GM21825 (cell line): Measurements from ENCODE around the gene CASP2.
"Not testable (repeated sequence)": the region's sequence is repeated elsewhere in the genome, so short reads cannot be mapped to it uniquely, and the experiment has no call there.

Experiments
- ATAC-seq: cut with Tn5 transposase; IDR thresholded peaks from one replicate; pipeline ENCODE4 v1.9.1; 2021; ENCODE audit warnings: mild to moderate bottlenecking, moderate library complexity; ENCODE audit not compliant: unreplicated experiment

Gene CASP2

GRCh38 chr7:143263266-143264195, 24.6 kb upstream of the CASP2 start, which contains the start of gene GSTK1:
Gene GSTK1, plus strand, starts transcription at chr7:143263441. Its CDS starts 73 bp downstream, at chr7:143263514.
- peak; percentile 97 for ATAC-seq

- ATAC-seq, result not testable (repeated sequence)
These were observed 24.0 kb upstream of the CASP2 start for GRCh38 chr7:143264196-143264568.

DNA sequence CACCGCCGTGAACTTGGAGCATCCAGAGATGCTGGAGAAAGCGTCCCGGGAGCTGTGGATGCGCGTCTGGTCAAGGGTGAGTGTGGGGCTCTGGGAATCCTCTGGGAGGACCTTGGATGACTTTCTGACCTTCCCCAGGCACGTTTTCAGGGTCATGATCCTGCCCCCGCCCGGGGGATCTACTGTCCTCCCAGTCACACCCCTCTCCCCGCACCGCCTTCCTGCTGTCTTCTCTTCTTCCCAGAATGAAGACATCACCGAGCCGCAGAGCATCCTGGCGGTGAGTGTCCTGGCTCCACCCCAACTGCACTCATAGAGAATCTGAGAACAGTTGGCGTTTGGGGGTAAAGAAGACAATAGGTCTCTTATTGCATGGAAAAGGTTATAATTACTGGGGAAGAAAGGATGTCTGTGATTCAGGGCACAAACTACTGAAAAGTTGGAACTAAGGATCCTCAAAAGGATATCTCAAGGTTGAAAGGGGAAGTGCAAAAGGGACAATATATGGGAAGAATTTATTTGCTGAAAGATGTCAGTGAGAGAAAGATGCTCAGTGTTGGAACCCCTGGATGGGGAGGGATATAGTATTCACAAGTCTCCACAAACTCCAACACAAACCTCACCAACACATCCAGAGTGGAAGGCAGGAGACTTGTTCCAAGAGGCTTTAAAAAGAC, 23.0 kb upstream of the CASP2 start:
- no peak for ATAC-seq

- no peak for ATAC-seq
These were observed 18.9 kb upstream of the CASP2 start for GRCh38 chr7:143269251-143269650.

DNA sequence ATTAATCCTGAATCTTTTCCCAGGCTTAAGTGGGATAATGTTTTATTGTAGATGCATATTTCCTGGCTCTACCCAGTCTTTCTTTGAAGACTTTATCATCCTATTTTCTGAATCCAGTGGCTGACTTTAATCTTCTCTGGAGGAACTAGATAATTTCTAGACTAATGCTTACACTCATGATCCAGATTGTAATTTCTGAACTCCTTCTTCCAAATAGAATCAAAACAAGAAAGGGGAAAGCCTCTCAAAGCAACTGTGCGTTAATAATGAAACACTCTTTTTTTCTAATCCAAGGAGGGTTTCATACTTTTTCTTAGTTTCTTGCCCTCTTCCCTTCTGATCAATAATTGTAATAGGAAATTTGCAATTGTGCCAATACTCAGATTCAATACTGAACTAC, 16.9 kb upstream of the CASP2 start:
- ATAC-seq, result no peak

DNA sequence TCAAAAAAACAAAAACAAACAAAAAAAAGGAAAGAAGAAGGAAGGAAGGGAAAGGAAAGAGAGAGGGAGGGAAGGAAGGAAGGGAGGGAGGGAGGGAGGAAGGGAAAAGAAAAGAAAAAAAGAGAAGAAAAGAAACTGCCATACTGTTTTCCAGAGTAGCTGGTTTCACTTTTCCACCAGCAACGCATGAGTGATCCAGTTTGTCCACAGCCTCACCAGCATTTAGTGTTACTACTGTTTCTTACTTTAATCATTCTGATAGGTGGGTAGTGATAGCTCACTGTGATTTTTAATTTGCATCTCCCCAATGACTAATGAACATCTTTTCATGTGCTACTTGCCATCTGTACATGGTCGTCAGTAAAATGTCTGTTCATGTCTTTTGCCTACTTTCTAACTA, 15.3 kb upstream of the CASP2 start:
- ATAC-seq, result no peak

DNA sequence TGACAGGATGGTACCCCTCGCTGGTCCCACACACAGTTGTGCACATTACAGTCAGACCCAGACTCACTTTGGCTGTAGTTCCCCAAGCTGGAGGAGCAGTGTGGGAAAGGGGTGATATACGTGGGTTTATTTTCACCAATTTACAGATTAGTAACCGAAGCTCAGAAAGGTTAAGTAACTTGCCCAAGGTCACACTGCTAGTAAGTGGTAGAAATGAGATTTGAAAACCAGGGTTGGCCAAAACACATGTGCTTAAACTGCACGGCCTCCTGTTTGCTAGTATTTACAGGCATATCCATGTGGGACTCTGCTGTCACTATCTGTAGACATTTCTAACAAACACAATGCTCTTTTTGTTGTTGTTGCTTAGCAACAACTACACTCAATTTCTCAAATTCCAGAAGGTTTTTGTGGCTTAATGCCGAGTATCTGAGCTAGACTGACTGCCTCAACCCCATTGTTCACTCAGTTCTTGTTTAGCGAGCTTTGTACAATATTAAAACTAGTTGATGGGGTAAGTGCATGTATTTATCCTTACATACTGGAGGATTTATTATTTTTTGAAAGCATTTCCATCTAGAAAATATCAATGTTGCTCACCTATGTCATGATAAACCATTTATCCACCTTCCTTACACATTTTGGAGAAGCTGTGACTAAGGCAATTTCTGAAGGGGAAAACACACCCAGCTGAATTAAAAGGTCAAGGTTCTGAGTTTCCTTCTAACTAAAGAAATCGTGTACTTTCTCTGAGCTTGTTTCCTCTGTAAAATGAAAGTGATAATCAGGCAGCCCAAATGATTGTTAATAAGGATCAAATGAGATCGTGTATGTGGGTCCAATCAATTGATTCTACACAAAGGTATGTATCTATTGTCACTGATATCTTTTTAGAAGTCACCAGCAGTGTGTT, 8.7 kb upstream of the CASP2 start:
- no peak for ATAC-seq

GRCh38 chr7:143280160-143280559, 8.0 kb upstream of the CASP2 start:
- no peak for ATAC-seq

DNA sequence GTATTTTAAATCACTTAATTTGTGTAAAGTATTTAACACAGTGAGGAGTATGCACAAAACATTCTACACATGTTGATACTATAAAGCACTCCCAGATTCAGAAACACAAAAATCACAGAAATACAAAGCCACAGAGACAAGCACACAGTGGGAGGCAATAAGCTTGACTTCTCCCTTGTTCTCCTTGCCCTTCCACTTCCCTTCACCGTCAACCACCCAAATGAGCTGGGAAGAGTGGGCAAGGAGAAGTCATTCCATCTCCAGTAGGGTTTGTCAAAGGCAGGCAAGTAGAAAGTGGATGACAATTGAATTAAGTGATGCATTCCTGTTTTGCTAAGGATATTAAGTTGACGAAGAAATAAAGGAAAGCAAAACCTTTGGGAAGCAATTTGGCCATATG, 7.6 kb upstream of the CASP2 start:
- ATAC-seq, result no peak

- no peak for ATAC-seq
These were observed 6.6 kb upstream of the CASP2 start for GRCh38 chr7:143281529-143281928.

DNA sequence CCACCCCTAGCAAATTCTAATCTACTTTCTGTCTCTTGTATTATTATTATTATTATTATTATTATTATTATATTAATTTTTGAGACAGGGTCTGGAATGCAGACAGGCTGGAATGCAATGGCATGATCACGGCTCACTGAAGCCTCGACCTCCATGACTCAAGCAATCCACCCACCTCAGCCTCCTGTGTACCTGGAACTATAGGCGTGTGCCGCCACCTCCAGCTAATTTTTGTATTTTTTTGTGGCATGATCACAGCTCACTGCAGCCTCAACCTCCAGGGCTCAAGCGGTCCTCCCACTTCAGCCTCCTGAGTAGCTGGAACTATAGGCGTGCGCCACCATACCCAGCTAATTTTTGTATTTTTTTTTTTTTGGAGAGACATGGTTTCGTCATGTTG, 6.0 kb upstream of the CASP2 start:
- ATAC-seq, result no peak

- ATAC-seq, result no peak
These were observed 4.8 kb upstream of the CASP2 start for GRCh38 chr7:143283381-143283780.

GRCh38 chr7:143284591-143285469, 3.3 kb upstream of the CASP2 start, which contains the start of gene TMEM139:
Gene TMEM139, plus strand, starts transcription at chr7:143284958. Its CDS starts 1,000 bp downstream, at chr7:143285958.
- no peak for ATAC-seq

DNA sequence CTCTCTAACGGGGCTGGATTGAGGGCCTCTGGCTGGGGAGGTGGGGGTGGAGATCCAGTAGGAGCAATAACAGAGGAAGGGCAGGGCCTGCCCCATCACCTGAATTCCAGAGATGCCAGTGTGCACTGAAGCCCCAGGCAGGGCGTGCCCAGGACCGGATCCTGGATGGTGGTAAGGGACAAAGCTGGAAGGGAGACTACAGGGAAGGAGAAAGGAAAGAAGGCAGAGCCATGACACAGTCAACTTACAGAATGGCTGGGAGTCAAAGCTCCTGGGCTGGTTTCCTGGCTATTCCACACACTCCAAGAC, 2.7 kb upstream of the CASP2 start:
- ATAC-seq, result no peak

DNA sequence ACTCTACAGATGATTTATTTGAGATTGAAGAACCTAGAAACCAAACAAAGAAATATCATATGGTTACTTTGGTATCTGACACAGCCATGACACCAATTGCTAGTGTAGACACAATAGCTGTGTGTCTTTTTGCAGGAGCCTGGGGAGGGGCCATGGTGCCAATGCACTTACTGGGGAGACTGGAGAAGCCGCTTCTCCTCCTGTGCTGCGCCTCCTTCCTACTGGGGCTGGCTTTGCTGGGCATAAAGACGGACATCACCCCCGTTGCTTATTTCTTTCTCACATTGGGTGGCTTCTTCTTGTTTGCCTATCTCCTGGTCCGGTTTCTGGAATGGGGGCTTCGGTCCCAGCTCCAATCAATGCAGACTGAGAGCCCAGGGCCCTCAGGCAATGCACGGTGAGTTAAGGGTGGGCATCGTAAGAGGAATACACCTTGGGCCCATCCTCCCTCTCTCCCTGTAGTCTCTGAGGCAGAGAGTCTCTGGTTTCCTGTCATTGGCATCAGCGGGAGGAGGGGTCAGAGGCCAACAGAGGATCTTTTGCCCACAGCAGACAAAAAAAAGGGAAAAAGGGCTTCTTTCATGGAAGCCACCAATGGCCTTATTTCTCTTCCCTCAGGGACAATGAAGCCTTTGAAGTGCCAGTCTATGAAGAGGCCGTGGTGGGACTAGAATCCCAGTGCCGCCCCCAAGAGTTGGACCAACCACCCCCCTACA, 2.2 kb upstream of the CASP2 start:
- no peak for ATAC-seq

DNA sequence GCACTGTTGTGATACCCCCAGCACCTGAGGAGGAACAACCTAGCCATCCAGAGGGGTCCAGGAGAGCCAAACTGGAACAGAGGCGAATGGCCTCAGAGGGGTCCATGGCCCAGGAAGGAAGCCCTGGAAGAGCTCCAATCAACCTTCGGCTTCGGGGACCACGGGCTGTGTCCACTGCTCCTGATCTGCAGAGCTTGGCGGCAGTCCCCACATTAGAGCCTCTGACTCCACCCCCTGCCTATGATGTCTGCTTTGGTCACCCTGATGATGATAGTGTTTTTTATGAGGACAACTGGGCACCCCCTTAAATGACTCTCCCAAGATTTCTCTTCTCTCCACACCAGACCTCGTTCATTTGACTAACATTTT, 1.6 kb upstream of the CASP2 start:
- no peak for ATAC-seq

DNA sequence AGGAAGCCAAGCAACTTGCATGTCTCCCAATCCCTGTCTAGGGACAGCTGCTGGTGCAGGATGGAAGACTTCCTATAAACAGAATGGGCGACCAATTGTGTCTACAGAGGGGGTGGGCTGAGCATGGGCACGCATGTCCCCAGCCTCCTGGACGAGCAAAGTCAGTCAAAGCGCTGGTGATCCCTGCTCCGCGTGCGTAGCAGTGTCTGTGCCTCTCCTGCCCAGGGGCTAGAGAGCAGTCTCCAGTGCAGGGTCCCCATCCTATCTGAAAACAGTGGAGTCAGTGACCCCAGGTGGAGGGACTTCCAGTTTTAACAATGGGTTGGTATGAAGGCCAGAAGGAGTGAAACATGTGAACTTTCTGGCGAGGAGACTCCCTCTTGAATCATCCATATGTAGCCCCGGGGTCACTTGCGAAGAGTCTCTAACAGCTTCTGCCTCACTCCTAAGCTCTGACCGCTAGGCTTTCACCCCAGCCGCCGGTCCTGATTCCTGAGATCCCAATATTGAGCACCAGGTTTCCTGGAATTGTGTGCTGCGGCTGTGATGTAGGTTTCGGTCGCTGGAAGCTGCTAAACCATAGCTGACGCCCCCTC, 714 bp upstream of the CASP2 start:
- no peak for ATAC-seq

DNA sequence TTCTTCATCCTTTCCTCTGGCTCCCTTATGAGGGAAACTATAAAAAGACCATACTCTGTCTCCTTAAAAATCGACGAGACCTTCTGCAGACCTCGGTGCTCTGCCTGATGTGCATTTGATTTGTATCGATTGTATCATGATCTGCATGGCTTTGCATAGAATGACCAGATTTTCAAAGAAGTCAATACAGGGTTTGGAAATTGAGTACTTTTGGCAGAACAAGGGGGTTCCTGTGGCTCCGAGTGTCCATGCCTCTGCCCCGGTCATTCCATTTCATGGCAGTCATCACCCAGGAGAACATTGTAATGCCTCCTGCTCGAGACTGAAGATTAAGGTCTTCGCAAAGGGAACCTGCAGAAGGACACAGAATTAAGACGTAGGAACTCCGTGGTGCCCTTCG, 685 bp downstream of the CASP2 start:
- no peak for ATAC-seq

GRCh38 chr7:143289421-143289820, 1.3 kb downstream of the CASP2 start:
- no peak for ATAC-seq
